ENCODE data around the gene CAMK2A. TPM values are rescaled to one million over a fixed set of nuclear protein-coding genes. Genes with fewer than 3 reads are reported as not detected.

CAMK2A gene
- polyA plus RNA-seq, 1 donor (not counting 4 experiments of a cell fraction or from before 2014, with no cell fraction given) = 0.05 TPM

DNA sequence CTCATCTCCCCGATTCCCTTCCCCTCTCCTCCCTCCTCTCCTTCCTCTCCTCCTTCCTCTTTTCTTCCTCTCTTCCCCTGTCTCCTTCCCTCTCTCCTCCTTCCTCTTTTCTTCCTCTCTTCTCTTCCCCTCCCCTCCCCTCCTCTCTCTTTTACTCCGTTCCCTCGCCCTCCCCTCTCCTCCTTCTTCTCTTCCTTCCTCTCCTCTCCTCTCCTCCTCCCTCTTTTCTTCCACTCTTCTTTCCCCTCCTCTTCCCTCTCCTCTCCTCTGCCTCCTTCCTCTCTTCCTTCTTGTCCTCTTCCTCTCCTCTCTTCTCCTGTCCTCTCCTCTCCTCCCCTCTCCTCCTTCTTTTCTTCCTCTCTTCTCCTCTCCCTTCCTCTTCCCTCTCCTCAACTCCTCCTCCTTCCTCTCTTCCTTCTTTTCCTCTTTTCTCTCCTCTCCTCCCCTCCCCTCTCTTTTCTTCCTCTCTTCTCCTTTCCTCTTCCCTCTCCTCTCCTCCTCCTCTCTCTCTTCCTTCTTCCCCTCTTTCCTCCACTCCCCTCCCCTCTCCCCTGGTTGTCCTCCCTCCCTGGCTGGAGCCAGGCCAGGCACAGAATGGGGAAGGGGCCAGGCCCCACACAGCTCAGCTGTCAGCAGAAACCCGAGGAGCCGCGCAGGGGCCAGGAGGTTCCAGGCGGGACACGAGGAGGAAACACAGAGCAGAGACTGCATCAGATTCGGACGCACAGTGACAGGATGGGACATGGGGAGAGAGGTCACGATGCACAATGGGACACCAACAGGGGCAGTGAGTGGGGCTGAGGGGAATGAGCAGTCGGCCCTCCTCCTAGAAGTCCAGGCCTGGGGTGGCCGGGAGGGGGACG, 48.0 kb downstream of the CAMK2A start:
- no peak overlapping the region for H3K4me2 ChIP-seq (ENCODE audit: control insufficient read depth, extremely low read depth, insufficient read depth, low read depth, low read length)
- H3K27me3 ChIP-seq (ENCODE audit: control insufficient read depth, extremely low read depth, insufficient read depth, low read length) = peaks cover 6% of the 10 kb centered on the region
- no peak overlapping the region for H2AFZ ChIP-seq (ENCODE audit: control insufficient read depth, low read length)
- no peak overlapping the region for H3K4me3 ChIP-seq (ENCODE audit: control insufficient read depth in 2 of 3, extremely low read depth in 1 of 3, insufficient read depth in 2 of 3, low read depth in 1 of 3, low read length in 3 of 3)
- no peaks in the 10 kb centered on the region for H3K4me1 ChIP-seq (ENCODE audit: control insufficient read depth, extremely low read depth, insufficient read depth, low read length)
- DNase-seq (ENCODE audit: low read depth, low spot score) (no peak), FAIRE-seq (no peak)
- H3K27ac ChIP-seq (ENCODE audit: control insufficient read depth, insufficient read depth, low read length) = no peak overlapping the region
- dilution Hi-C loops (cut with MboI; ENCODE audit: extremely low pct_ligation_motif_present, low sequenced_read_pairs) = no loop called here
- H3K9me3 ChIP-seq (ENCODE audit: control insufficient read depth, low read depth, low read length) = no peaks in the 10 kb centered on the region
- no peaks in the 10 kb centered on the region for H4K20me1 ChIP-seq (ENCODE audit: control insufficient read depth, extremely low read depth, insufficient read depth, low read length)
- no peaks in the 10 kb centered on the region for H3K36me3 ChIP-seq (ENCODE audit: control insufficient read depth in 2 of 2, extremely low read depth in 1 of 2, insufficient read depth in 2 of 2, low read length in 2 of 2)
- H3K9me1 ChIP-seq (ENCODE audit: control insufficient read depth, extremely low read depth, insufficient read depth, low read length) = no peaks in the 10 kb centered on the region
- H3K9ac ChIP-seq (ENCODE audit: control insufficient read depth, extremely low read depth, insufficient read depth, low read length) = no peak overlapping the region
- H3K79me2 ChIP-seq (ENCODE audit: control insufficient read depth, insufficient read depth, low read length) = no peaks in the 10 kb centered on the region
- TF ChIP-seq, protein P1, sequence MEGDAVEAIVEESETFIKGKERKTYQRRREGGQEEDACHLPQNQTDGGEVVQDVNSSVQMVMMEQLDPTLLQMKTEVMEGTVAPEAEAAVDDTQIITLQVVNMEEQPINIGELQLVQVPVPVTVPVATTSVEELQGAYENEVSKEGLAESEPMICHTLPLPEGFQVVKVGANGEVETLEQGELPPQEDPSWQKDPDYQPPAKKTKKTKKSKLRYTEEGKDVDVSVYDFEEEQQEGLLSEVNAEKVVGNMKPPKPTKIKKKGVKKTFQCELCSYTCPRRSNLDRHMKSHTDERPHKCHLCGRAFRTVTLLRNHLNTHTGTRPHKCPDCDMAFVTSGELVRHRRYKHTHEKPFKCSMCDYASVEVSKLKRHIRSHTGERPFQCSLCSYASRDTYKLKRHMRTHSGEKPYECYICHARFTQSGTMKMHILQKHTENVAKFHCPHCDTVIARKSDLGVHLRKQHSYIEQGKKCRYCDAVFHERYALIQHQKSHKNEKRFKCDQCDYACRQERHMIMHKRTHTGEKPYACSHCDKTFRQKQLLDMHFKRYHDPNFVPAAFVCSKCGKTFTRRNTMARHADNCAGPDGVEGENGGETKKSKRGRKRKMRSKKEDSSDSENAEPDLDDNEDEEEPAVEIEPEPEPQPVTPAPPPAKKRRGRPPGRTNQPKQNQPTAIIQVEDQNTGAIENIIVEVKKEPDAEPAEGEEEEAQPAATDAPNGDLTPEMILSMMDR (optimal IDR thresholded peaks at IDR 0.05 in 1 of 3, IDR thresholded peaks at IDR 0.05 in 1 of 3, conservative IDR thresholded peaks at IDR 0.05 in 1 of 3; ENCODE audit: extremely low read depth in 1 of 3, insufficient read depth in 2 of 3, low read length in 3 of 3) = no peak
- TF ChIP-seq EZH2 (IDR thresholded peaks at IDR 0.05; ENCODE audit: low read length) = no peak

DNA sequence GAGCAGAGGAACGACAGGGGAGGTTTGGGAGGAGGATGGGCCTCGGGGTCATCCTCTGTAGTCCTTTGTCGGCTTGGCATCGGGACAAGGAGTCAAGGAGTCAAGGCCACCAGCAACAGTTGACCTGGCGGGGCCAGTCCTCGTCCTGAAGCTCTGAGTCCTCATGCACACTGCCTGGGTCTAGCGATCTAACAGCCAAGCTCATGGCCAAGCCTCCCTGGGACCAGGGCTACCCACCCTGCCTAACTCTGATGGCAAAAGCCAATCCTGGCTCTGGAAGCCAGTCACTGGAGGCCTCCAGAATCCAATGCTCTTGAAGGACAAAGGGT, 49.8 kb downstream of the CAMK2A start:
- no peak for FAIRE-seq
- Histone ChIP-seq H3K9me3 (ENCODE audit: control insufficient read depth, low read depth, low read length) (no peaks in the 10 kb centered on the region), H3K79me2 (ENCODE audit: control insufficient read depth, insufficient read depth, low read length) (no peaks in the 10 kb centered on the region)

More for the DNA sequence above, 49.8 kb downstream of the CAMK2A start:
- Histone ChIP-seq H3K4me1 (ENCODE audit: control insufficient read depth, extremely low read depth, insufficient read depth, low read length) (no peaks in the 10 kb centered on the region), H3K9me1 (ENCODE audit: control insufficient read depth, extremely low read depth, insufficient read depth, low read length) (no peaks in the 10 kb centered on the region), H3K4me3 (ENCODE audit: control insufficient read depth in 2 of 3, extremely low read depth in 1 of 3, insufficient read depth in 2 of 3, low read depth in 1 of 3, low read length in 3 of 3) (no peak overlapping the region), H3K4me2 (ENCODE audit: control insufficient read depth, extremely low read depth, insufficient read depth, low read depth, low read length) (no peak overlapping the region), H3K36me3 (ENCODE audit: control insufficient read depth in 2 of 2, extremely low read depth in 1 of 2, insufficient read depth in 2 of 2, low read length in 2 of 2) (no peaks in the 10 kb centered on the region), H2AFZ (ENCODE audit: control insufficient read depth, low read length) (no peak overlapping the region), H3K27me3 (ENCODE audit: control insufficient read depth, extremely low read depth, insufficient read depth, low read length) (peaks cover 6% of the 10 kb centered on the region), H3K27ac (ENCODE audit: control insufficient read depth, insufficient read depth, low read length) (no peak overlapping the region), H4K20me1 (ENCODE audit: control insufficient read depth, extremely low read depth, insufficient read depth, low read length) (no peaks in the 10 kb centered on the region), H3K9ac (ENCODE audit: control insufficient read depth, extremely low read depth, insufficient read depth, low read length) (no peak overlapping the region)
- TF ChIP-seq EZH2 (IDR thresholded peaks at IDR 0.05; ENCODE audit: low read length) = no peak
- TF ChIP-seq, protein P1 (optimal IDR thresholded peaks at IDR 0.05 in 1 of 3, IDR thresholded peaks at IDR 0.05 in 1 of 3, conservative IDR thresholded peaks at IDR 0.05 in 1 of 3; ENCODE audit: extremely low read depth in 1 of 3, insufficient read depth in 2 of 3, low read length in 3 of 3) = no peak
- DNase-seq (ENCODE audit: low read depth, low spot score) = no peak
- dilution Hi-C loops (cut with MboI; ENCODE audit: extremely low pct_ligation_motif_present, low sequenced_read_pairs) = no loop called here
